NCI-H2107 (cell line): ENCODE measurements around the gene PTCD3.

Experiments used
- DNase-seq: peaks from one replicate; lab custom pipeline; 2025; lab: John Stamatoyannopoulos, UW

PTCD3 gene

GRCh38 chr2:86105969-86106945 is at the start of gene PTCD3:
Gene PTCD3 (plus strand): TSS chr2:86106235. CDS start chr2:86106248, 13 bp downstream.
- peak; percentile 66 for DNase-seq

- DNase-seq, result no peak
Measured at GRCh38 chr2:86056590-86057331, 49.3 kb upstream of the PTCD3 start.

- DNase-seq, result no peak
Measured at GRCh38 chr2:86062043-86062442, 44.0 kb upstream of the PTCD3 start.

GRCh38 chr2:86064006-86064405 is 42.0 kb upstream of the PTCD3 start:
- DNase-seq, result no peak

GRCh38 chr2:86065512-86065911 is 40.5 kb upstream of the PTCD3 start:
- no peak for DNase-seq

GRCh38 chr2:86066007-86066578 is 39.9 kb upstream of the PTCD3 start:
- no peak for DNase-seq

- no peak for DNase-seq
Measured at GRCh38 chr2:86066915-86067314, 39.1 kb upstream of the PTCD3 start.

GRCh38 chr2:86068136-86068588 is 37.9 kb upstream of the PTCD3 start:
- peak; percentile 17 for DNase-seq

- DNase-seq, result no peak
Measured at GRCh38 chr2:86068648-86069047, 37.4 kb upstream of the PTCD3 start.

GRCh38 chr2:86069091-86069685 is 36.8 kb upstream of the PTCD3 start:
- no peak for DNase-seq

- DNase-seq, result no peak
Measured at GRCh38 chr2:86069783-86070339, 36.2 kb upstream of the PTCD3 start.

GRCh38 chr2:86070868-86071267 is 35.2 kb upstream of the PTCD3 start:
- DNase-seq, result no peak

- no peak for DNase-seq
Measured at GRCh38 chr2:86072271-86072858, 33.7 kb upstream of the PTCD3 start.

GRCh38 chr2:86073225-86073624 is 32.8 kb upstream of the PTCD3 start:
- DNase-seq, result no peak

GRCh38 chr2:86074256-86074655 is 31.8 kb upstream of the PTCD3 start:
- DNase-seq, result no peak

GRCh38 chr2:86074811-86075210 is 31.2 kb upstream of the PTCD3 start:
- no peak for DNase-seq

- no peak for DNase-seq
Measured at GRCh38 chr2:86075886-86076285, 30.1 kb upstream of the PTCD3 start.

GRCh38 chr2:86078774-86079545 is 27.1 kb upstream of the PTCD3 start:
- no peak for DNase-seq

- DNase-seq, result peak; percentile 39
Measured at GRCh38 chr2:86079981-86080911, 25.8 kb upstream of the PTCD3 start.
